Endothelial cell (in vitro differentiated cells): Measurements from ENCODE around the gene MARCHF9. TPM values are rescaled to one million over a fixed set of nuclear protein-coding genes. Genes with fewer than 3 reads are reported as not detected.
A peak's percentile ranks its signal among the peaks of the same experiment; 100 is the strongest.

Experiments
- DNase-seq: peaks from one replicate; pipeline ENCODE4 v3.0.0; 2021; ENCODE audit warnings: low spot score
- H3K27ac Mint-ChIP-seq: one replicate; pipeline ENCODE4 v1.8.0; 2021; ENCODE audit warnings: mixed read lengths, inconsistent platforms; ENCODE audit not compliant: unreplicated experiment
- H3K27me3 Mint-ChIP-seq: one replicate; pipeline ENCODE4 v1.8.0; 2021; ENCODE audit warnings: mild to moderate bottlenecking, moderate library complexity, mixed read lengths, inconsistent platforms; ENCODE audit not compliant: unreplicated experiment
- H3K36me3 Mint-ChIP-seq: one replicate; pipeline ENCODE4 v1.8.0; 2021; ENCODE audit warnings: mild to moderate bottlenecking, low read depth, mixed read lengths, inconsistent platforms; ENCODE audit not compliant: unreplicated experiment
- H3K4me1 Mint-ChIP-seq: one replicate; pipeline ENCODE4 v1.8.0; 2021; ENCODE audit warnings: mild to moderate bottlenecking, mixed read lengths, inconsistent platforms; ENCODE audit not compliant: unreplicated experiment
- H3K4me3 Mint-ChIP-seq: one replicate; pipeline ENCODE4 v1.8.0; 2021; ENCODE audit warnings: mild to moderate bottlenecking, mixed read lengths, inconsistent platforms; ENCODE audit not compliant: unreplicated experiment
- H3K9me3 Mint-ChIP-seq: one replicate; pipeline ENCODE4 v1.8.0; 2021; ENCODE audit warnings: mixed read lengths, inconsistent platforms; ENCODE audit not compliant: unreplicated experiment
- CTCF ChIP-seq: fragments of 200-600 bp; sonication (generic); IDR thresholded peaks from one replicate; pipeline ENCODE4 v1.5.0; 2021; ENCODE audit warnings: antibody characterized with exemption; ENCODE audit not compliant: unreplicated experiment
- total RNA-seq: library from RNA; stranded (reverse); fragmentation: NEBNext Ultra II Directional; extraction: Animal tissue kit (Norgen Biotek cat#: 25700); gene quantifications from one replicate; pipeline ENCODE4 v1.2.1, GENCODE V29; 2021; ENCODE audit not compliant: unreplicated experiment

MARCHF9 gene
- total RNA-seq, 1 donor from 2014 or later: 2.3 TPM

- no peak for TF ChIP-seq CTCF
- Mint-ChIP-seq H3K36me3 (peaks cover 3% of the 10 kb centered on the region), H3K4me3 (peak overlapping the region; percentile 85), H3K9me3 (no peaks in the 10 kb centered on the region), H3K27me3 (peaks cover 28% of the 10 kb centered on the region), H3K4me1 (peaks cover 23% of the 10 kb centered on the region), H3K27ac (peak overlapping the region; percentile 72)
- DNase-seq: no peak
Observed at GRCh38 chr12:57763881-57764661, 9.2 kb downstream of the MARCHF9 start.

DNA sequence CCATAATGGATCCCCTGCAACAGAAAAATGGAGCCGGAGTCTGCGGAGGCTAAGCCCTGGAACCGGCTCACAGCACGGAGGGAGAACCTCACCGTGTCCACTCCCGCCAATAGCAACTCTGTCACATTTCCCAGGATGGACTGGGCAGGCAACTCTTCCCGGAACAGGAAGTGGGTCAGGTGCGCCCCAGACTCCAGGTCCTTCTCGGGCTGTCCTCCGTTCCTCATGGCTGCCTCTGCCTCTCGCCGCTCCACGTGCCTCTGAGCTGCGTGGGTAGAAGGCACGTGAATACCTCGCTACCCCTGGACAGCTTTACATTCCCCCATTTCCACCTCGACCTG is 9.7 kb downstream of the MARCHF9 start:
- peaks cover 24% of the 10 kb centered on the region for H3K4me1 Mint-ChIP-seq
- TF ChIP-seq CTCF: no peak
- H3K36me3 Mint-ChIP-seq: peaks cover 3% of the 10 kb centered on the region
- DNase-seq: no peak
- H3K9me3 Mint-ChIP-seq: no peaks in the 10 kb centered on the region
- H3K27me3 Mint-ChIP-seq: peaks cover 28% of the 10 kb centered on the region
- peak overlapping the region; percentile 85 for H3K4me3 Mint-ChIP-seq
- H3K27ac Mint-ChIP-seq: no peak overlapping the region

DNA sequence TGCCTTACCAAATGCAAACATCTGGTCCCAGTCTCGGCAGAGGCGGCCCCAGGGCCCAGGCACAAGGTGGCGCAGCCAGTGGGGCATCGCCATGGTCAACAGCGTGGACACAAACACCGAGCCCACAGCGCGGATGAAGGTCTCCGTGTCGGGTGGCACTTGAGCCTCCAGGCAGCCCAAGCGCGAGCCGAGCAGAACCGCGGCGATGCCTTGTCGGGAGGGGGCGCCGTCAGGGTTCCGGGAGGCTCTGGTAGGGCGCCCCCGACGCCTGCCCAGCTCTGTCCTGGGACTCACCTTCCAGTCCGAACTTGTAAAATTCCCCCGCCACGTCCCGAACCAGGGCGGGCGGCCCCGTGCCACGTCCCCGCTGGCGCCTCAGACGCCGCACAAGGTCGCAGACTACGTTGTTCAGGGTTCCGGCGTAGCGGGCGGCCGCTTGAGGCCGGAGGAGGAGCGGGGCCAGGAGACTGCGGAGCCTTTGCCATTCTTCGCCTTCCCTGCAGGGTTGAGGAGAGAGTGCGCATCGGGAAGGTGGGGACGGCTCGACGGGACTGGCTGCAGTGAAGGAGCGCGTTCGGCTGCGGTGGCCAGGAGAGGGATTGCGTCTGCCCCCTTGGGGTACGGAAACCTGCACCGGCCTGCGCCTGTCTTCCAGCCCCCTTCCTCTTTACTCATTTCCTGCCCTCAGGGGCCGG is 10.2 kb downstream of the MARCHF9 start:
- Mint-ChIP-seq H3K9me3 (no peaks in the 10 kb centered on the region), H3K4me1 (peaks cover 28% of the 10 kb centered on the region), H3K27me3 (peaks cover 29% of the 10 kb centered on the region), H3K4me3 (no peak overlapping the region), H3K36me3 (peaks cover 8% of the 10 kb centered on the region), H3K27ac (no peak overlapping the region)
- no peak for TF ChIP-seq CTCF
- DNase-seq: peak; percentile 44

GRCh38 chr12:57765698-57766463 is 11.0 kb downstream of the MARCHF9 start:
- no peak for TF ChIP-seq CTCF
- Mint-ChIP-seq H3K36me3 (peaks cover 8% of the 10 kb centered on the region), H3K9me3 (no peaks in the 10 kb centered on the region), H3K27me3 (peaks cover 32% of the 10 kb centered on the region), H3K4me3 (peak overlapping the region; percentile 65), H3K27ac (no peak overlapping the region), H3K4me1 (peaks cover 28% of the 10 kb centered on the region)
- DNase-seq: no peak
